Ecto neural progenitor cell (in vitro differentiated cells): ENCODE data around the gene RPL3.

Source experiments
- DNase-seq: peaks from one replicate; pipeline ENCODE4 v3.0.0-alpha.2; 2018; ENCODE audit warnings: low spot score

Gene RPL3

GRCh38 chr22:39299829-39300178 lies 19.6 kb downstream of the RPL3 start:
- no peak for DNase-seq

- no peak for DNase-seq
These were observed 21.0 kb downstream of the RPL3 start for GRCh38 chr22:39298241-39298987.

DNA sequence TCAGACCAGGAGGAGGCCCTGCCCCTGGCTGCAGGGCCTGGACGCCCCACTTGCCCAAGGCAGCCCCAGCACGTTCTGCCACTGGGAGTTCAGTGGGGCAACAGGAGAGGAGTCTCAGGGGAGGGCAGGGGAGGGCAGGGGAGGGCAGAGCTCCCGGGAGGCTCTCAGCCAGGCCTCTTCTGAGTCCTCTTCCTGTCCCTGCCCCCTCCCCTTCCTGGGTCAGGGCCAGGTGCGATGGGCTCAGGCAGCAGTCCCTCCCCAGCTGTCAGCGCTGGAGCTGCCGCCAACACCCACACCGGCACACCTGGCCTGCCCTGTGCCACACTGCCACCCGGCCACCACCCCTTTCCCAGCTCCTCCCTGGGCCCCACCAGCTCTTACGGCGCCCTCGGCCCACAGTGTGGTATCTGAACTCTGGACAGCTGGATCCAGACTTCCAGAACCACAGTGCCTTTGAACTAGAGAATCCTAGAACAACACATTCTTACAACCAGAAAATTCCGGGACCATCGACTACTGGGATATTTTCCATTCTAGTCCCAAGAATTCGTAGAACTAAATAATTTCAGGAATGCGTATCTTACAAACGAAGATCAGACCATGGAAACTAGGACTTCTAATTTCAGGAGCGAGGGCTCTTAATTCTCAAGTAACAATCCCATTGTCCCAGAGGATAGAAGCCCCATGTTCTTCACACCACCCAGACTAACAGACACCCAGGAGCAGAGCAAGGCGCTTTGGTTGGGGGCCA lies 21.8 kb downstream of the RPL3 start:
- DNase-seq: no peak

GRCh38 chr22:39296981-39297489 lies 22.4 kb downstream of the RPL3 start:
- DNase-seq: no peak

DNA sequence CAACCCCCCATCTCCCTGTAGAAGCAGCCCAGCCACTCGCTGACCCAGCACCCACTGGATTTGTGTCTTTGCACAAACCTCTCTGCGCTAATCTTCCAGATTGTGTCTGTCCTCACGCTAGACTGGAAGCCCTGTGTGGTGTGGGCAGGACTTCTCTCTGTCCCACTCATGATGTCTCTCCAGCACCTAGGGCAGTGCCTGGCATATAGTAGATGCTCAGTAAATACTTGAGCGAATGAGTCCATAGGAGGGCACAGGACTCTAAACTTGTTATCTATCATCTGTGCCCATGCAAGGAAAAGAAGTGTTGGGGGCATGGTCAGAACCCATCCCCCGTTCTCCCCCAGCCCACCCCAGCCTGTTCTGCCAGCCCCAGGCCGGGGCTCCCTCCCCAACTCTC lies 22.9 kb downstream of the RPL3 start:
- no peak for DNase-seq

- no peak for DNase-seq
These were observed 24.6 kb downstream of the RPL3 start for GRCh38 chr22:39294571-39295468.

DNA sequence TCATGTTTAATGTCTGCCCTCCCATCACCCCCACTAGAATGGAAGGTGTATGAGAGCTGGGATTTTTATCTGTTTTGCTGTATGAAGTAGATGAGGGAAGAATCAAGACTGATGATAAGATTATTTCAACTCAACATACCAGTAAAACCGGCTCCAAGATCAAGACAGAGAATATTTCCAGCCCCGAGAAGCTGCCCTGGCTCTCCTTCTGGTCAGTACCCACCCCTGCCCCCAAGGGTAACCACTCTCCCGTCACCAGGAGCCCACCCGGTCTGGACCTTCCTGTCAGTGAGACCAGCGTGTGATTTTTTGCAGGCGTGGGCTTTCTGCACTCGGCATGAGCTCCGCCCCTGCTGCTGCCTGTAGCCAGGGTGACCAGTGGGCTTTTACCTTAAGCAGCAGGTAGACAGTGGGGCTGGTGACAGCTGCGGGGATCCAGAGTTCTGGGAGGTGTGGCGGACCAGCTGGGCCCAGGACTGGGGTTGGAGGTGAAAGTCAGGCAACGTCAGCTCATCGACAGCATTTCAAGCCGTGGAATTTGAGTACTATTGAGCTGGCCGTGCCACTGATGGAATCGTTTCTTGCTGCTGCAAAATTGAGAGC lies 25.6 kb downstream of the RPL3 start:
- DNase-seq: no peak

DNA sequence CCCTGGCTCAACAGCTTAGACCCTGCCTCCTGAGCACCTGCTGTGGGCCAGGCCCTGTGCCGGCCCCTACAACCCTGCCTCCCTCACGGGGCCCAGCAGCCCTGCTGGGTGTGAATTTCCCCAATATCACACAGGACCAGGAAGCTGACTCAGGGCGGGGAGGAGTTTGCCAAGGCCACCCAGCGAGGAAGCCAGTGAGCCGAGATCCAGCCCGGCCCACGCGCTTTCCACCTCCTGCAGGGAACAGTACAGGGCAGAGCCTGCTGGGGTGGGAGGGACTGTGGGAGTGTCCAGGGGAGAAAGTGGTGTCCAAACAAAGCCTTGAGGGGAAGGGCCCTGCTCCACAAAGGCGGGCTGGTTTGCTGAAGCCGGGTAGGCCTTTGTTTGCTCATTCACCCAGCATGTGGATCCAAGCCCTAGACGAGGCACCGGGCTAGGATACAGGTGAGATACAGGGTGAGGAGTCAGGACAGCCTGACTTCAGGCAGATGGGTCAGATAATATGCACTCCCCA lies 26.8 kb downstream of the RPL3 start:
- DNase-seq: peak; percentile 81

DNA sequence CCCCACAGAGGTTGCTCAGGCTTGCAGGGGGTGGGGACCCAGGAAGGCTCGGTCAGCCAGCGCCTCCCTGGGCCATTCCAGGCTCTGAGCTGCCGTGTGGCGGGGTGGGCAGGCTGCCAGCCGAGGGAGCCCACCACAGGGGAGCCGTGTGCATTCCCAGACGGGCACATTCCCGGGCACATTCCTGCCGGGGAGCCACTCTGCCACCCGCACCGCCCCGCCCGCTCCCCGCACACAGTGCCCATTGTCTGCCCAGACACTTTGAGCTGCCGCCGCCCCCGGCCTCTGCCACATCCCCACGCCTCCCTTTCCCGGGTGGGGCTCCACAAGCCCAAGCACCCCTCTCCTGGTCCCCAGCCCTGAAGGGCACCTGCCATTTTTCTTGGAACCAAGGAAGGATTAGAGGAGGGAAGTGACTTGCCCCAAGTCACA lies 27.4 kb downstream of the RPL3 start:
- no peak for DNase-seq

DNA sequence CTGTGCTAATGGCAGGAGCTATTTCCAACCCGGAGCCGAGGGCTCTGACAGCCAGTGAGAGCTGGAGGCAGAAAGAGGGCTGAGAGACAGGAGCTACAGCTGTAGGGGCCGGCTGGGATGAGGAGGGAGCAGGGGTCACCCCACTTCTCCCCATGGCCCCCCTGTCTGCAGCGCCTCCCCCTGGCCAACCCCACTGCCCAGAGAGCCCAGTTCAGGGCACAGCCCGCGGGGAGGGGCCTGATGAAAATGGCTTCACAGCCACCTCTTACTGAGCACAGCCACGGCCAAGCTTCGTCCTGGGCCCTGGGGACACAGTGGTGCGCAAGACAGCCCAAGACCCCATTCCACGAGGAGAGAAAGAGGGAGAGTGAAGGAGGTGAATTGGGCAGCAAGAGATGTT lies 27.9 kb downstream of the RPL3 start:
- no peak for DNase-seq

GRCh38 chr22:39290724-39291161 lies 28.7 kb downstream of the RPL3 start:
- DNase-seq: no peak

DNA sequence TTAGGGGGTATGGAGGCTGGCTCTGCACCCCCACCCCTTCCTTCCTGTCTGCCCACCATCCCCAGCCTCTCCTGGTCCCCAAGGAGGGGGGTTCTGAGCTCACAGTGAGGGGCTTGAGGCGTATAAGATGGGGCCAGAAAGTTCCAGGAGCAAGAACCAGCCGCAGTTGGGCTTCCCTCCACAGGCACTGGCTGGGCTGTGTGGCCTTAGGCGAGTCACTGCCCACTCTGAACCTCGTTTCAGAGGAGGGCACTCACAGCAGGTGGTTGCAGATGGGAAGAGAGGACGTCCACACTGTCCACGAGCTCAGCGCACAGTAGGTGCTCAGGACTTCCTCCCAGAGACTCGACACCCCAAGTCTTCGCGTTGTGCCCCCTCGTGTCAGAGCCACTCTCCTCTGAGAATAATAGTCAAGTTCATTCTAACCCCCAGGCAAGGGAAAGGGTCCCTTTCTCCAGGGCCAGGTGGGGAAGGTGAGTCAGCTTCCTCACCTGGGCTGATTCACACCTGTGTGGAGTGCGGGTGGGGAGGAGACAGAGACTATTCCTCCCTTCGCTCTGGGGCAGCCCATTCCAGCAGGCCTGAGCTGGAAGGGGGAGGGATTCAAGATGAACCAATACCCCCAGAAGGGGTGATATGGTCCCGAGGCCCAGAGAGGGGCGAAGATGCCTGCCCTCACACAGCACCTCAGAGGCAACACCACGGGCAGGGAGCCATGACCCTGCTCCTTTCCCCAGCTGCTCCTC lies 29.3 kb downstream of the RPL3 start:
- no peak for DNase-seq

DNA sequence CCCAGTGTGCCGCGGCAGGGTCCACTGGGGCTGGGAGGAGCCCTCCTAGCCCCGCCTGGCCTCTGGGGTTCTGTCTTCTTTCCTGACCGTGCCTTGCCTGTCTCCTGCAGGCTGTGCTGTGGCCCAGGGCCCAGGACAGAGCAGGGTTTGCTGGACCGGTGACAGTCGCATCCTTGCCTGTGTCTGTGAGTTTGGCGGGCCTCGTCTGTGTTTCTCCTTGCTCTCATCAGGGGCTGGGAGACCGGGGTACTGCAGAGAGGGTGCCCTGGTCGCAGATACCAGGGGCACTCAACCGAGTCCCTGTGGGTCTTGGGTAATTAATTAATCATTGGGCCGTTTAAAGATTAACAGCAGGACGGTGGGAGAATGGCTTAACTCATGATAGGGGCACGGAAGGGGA lies 29.9 kb downstream of the RPL3 start:
- no peak for DNase-seq

DNA sequence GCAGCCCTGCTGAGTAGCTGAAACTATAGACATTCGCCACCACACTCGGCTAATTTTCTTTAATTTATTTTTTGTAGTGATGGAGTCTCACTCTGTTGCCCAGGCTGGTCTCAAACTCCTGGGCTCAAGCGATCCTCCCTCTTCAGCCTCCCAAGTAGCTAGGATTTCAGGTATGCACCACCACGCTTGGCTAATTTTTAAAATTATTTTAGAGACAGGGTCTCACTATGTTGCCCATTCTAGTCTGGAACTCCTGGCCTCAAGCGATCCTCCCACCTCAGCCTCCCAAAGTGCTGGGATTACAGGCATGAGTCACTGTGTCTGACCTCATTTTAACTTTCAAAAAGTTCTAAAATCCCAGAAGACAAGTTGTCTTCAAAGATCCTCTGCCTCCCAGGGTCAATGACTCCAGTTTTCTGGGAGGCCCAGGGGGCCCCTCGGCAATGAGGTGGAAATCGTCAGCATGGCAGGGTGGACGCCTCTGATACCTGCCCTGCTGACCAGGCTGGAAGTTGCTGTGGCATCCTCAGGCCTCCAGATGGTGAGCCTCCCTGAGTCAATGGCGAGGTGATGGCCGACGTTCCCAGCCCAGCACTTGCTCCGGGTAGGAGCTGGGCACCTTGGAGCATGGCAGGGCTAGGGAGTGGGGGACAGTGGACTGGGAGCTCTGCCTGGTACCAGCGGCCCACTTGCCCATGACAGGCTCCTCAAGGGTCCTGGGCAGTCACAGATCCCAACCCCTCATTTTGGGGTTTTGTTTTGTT lies 31.1 kb downstream of the RPL3 start:
- no peak for DNase-seq

DNA sequence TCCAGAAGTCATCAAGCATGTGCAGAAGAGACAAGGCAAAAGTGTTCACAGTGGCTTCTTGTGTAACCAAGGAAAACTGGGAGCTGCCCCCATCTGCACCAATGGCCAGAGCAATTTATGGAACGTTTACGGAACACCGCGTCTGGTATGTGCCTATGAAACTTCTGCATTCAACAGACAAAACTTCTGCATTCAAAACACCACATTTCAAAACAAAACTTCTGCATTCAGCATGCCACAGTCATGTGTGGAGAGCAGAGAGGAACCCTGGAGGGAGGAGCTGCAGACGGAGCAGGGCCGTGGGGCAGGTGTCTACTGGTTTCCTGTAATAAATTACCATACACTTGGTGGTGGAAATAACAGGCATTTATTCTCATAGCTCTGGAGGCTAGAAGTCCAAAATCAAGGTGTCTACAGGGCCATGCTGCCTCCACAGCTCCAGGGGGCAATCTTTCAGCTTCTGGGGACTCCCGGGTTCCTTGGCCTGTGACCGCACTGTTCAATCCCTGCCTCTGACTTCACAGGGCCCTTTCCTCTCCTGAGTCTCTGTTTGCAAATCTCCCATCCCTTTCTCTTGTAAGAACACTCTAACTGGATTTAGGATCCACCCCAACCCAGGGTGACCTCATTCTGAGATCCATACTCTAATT lies 32.2 kb downstream of the RPL3 start:
- no peak for DNase-seq

GRCh38 chr22:39284983-39285382 lies 34.4 kb downstream of the RPL3 start:
- DNase-seq: no peak

GRCh38 chr22:39284142-39284980 lies 35.1 kb downstream of the RPL3 start:
- DNase-seq: no peak

- no peak for DNase-seq
These were observed 35.9 kb downstream of the RPL3 start for GRCh38 chr22:39283322-39284141.
